GM12878 (cell line): ENCODE measurements around the gene ZNF534. TPM values are rescaled to one million over a fixed set of nuclear protein-coding genes. Genes with fewer than 3 reads are reported as not detected.
"Not testable (repeated sequence)": the region's sequence is repeated elsewhere in the genome, so short reads cannot be mapped to it uniquely, and the experiment has no call there.

ENCODE experiments used
- ATAC-seq: fragments of 200-7000 bp; cut with Tn5 transposase; 3 replicates; pipeline ENCODE4 v1.9.1; 2020; ENCODE audit warnings: mild to moderate bottlenecking, moderate library complexity
- BruUV-seq: library from RNA; stranded (reverse); fragments of 400-500 nt; replicated peaks from 2 replicates; lab custom pipeline; 2021; lab: Mats Ljungman, UMichigan
- CTCF ChIA-PET: fragments of 300-600 bp; sonication (Branson Sonifier 250); formaldehyde crosslinking; extraction: SDS; loops from one replicate; lab custom pipeline; 2021; ENCODE audit warnings: inconsistent platforms; lab: Yijun Ruan, JAX
- POLR2A ChIA-PET: fragments of 350-600 bp; formaldehyde crosslinking; extraction: SDS; loops from one replicate; lab custom pipeline; 2021; ENCODE audit warnings: inconsistent platforms; lab: Charles Lee
- RAD21 ChIA-PET: fragments of 300-600 bp; sonication (Branson Sonifier 250); formaldehyde crosslinking; loops from one replicate; lab custom pipeline; 2023; ENCODE audit warnings: antibody characterized with exemption; ENCODE audit not compliant: unreplicated experiment; lab: Charles Lee
- SMC1A ChIA-PET: fragments of 300-600 bp; sonication (Branson Sonifier 250); formaldehyde crosslinking; loops from one replicate; lab custom pipeline; 2023; ENCODE audit not compliant: unreplicated experiment, uncharacterized antibody; lab: Charles Lee
- DNase-seq: peaks from one replicate; pipeline ENCODE4 v3.0.0-alpha.2; 2011; ENCODE audit warnings: low read depth, low spot score
- FAIRE-seq: peaks from 3 replicates; lab custom pipeline; 2011; peaks lifted over from hg19 to GRCh38; lab: Jason Lieb, UNC
- H2AFZ ChIP-seq: 2 replicates; pipeline ENCODE4 v1.6.0; 2011; ENCODE audit warnings: low read depth, low read length, control low read depth; ENCODE audit not compliant: control insufficient read depth
- H3K27ac ChIP-seq: 2 replicates; pipeline ENCODE4 v1.5.1; 2011; ENCODE audit warnings: control low read depth; ENCODE audit not compliant: control insufficient read depth, insufficient read depth
- H3K27me3 ChIP-seq, 2 experiments: replicated peaks in 1 of 2; 2 replicates each; pipeline versions ENCODE4 v1.6.0 to v1.6.1; 2011; ENCODE audit warnings: low read length in 1 of 2; ENCODE audit not compliant: control insufficient read depth in 2 of 2, insufficient read depth in 2 of 2
- H3K36me3 ChIP-seq, 2 experiments: 2 replicates each; pipeline ENCODE4 v1.5.1; 2011; ENCODE audit warnings: low read length in 1 of 2; ENCODE audit not compliant: control insufficient read depth in 2 of 2, insufficient read depth in 2 of 2
- H3K4me1 ChIP-seq: 2 replicates; pipeline ENCODE4 v1.6.1; 2011; ENCODE audit warnings: mild to moderate bottlenecking, low read length, moderate library complexity, mixed read lengths; ENCODE audit not compliant: control insufficient read depth, insufficient read depth
- H3K4me2 ChIP-seq: 2 replicates; pipeline ENCODE4 v1.6.0; 2011; ENCODE audit warnings: control low read depth; ENCODE audit not compliant: control insufficient read depth, insufficient read depth
- H3K4me3 ChIP-seq: fragments of 200-600 bp; sonication (generic); 2 replicates; pipeline ENCODE4 v1.5.1; 2016
- H3K79me2 ChIP-seq: 2 replicates; pipeline ENCODE4 v1.6.0; 2011; ENCODE audit warnings: low read length; ENCODE audit not compliant: control insufficient read depth, insufficient read depth
- H3K9ac ChIP-seq: 2 replicates; pipeline ENCODE4 v1.8.0; 2011; ENCODE audit warnings: low read length, control low read depth, mixed read lengths; ENCODE audit not compliant: control insufficient read depth, insufficient read depth
- H3K9me3 ChIP-seq: replicated peaks from 3 replicates; pipeline ENCODE4 v1.5.1; 2011; ENCODE audit warnings: mild to moderate bottlenecking, low read length; ENCODE audit not compliant: control insufficient read depth, insufficient read depth
- H4K20me1 ChIP-seq: 2 replicates; pipeline ENCODE4 v1.6.0; 2011; ENCODE audit not compliant: control insufficient read depth, insufficient read depth
- SMC3 ChIP-seq: IDR thresholded peaks from 2 replicates; pipeline ENCODE4 v1.6.1; 2011; ENCODE audit warnings: low read length, improper control_type of control experiment, borderline replicate concordance
- ZNF274 ChIP-seq: IDR thresholded peaks from one replicate; pipeline ENCODE4 v1.8.0; 2011; ENCODE audit not compliant: insufficient read length, insufficient read depth
- WGBS: methylation state at CpG from one replicate; pipeline ENCODE4 v1.1.6; 2016; ENCODE audit warnings: low lambda C conversion rate; ENCODE audit not compliant: insufficient replicate concordance, insufficient coverage; ENCODE audit errors: missing lambda C conversion rate; 5-methylcytosine and 5-hydroxymethylcytosine counted together
- in situ Hi-C: fragments of 300-500 bp; cut with MboI; formaldehyde crosslinking; loops from 9 replicates; pipeline ENCODE4 v1.14.3; 2018; ENCODE audit warnings: mixed read lengths
- intact Hi-C: fragments of 100-400 bp; cut with micrococcal nuclease; formaldehyde crosslinking; loops from one replicate; pipeline ENCODE4 v1.14.2; 2022; ENCODE audit not compliant: unreplicated experiment
- polyA plus RNA-seq, 11 experiments: library from polyadenylated mRNA; depleted of rRNA in 4 of 11; unstranded in 6 of 11; stranded (reverse) in 5 of 11; fragments of >200 nt; fragmentation: Nextera tagmentation in 4 of 11; fragmentation: Illumina TruSeq in 1 of 11; extraction: Ambion mirVana in 4 of 11; extraction: Trizol in 1 of 11; gene quantifications; 1 replicate in 1 of 11; 2 replicates in 10 of 11; pipeline versions ENCODE4 v1.2.1 to v1.2.3, GENCODE V29; 2011 to 2016; ENCODE audit warnings: inconsistent platforms in 2 of 11, missing spikeins in 2 of 11, low read depth in 1 of 11
- total RNA-seq, 4 experiments: library from RNA; depleted of rRNA in 3 of 4; stranded (reverse); fragments of >200 nt in 3 of 4; fragmentation: Illumina TruSeq in 1 of 4; extraction: Trizol in 1 of 4; gene quantifications; 2 replicates each; pipeline versions ENCODE4 v1.2.1 to v1.2.3, GENCODE V29; 2013 to 2021

The ZNF534 gene
- total and polyA plus RNA-seq, 10 of the 15 experiments (the other 5 are each of a cell fraction or from before 2014, with no cell fraction given) = 0.39 to 0.79 TPM; not detected in 8

DNA sequence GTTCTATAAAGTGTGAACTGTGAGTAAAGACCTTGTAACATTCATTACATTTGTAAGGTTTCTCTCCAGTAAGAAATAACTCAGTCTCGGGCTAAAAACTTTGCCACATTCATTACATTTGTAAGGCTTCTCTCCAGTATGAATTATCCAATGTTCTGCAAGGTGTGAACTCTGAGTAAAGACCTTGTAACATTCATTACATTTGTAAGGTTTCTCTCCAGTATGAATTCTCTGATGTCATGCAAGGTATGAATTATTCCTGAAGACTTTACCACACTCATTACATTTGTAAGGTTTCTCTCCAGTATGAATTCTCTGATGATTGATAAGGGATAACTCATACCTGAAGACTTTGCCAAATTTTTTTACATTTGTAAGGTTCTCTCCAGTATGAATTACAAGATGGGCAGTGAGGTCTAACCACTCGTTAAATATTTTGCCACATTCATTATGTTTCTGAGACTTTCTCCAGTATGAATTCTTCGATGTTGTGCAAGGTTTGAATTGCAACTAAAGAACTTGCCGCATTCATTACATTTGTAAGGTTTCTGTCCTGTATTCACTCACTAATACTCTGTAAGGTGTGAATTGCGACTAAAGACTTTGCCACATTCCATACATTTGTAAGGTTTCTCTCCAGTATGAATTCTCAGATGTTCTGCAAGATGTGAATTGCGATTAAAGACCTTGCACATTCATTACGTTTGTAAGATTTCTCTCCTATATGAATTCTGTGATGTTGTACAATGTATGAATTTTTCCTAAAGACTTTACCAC lies 45.6 kb downstream of the ZNF534 start:
- Histone ChIP-seq H3K4me3 (no peak overlapping the region), H3K27ac (no peak overlapping the region), H3K4me1 (no peaks in the 10 kb centered on the region), H2AFZ (no peak overlapping the region), H3K36me3 (no peaks in the 10 kb centered on the region), H3K79me2 (no peaks in the 10 kb centered on the region), H3K27me3 (no peaks in the 10 kb centered on the region), H3K4me2 (no peak overlapping the region), H4K20me1 (no peaks in the 10 kb centered on the region), H3K9ac (no peak overlapping the region), H3K9me3 (peaks cover 10% of the 10 kb centered on the region; the same call in 2 of the 3 replicates)
- in situ Hi-C loops (no loop called here), intact Hi-C loops (no loop called here)
- CTCF ChIA-PET = no interaction called here
- POLR2A ChIA-PET = no interaction called here
- RAD21 ChIA-PET = no interaction called here
- no TSS peak for BruUV-seq
- SMC1A ChIA-PET = no interaction called here
- TF ChIP-seq SMC3 (no peak), ZNF274 (peak; percentile 80)
- WGBS = 33% methylated on average over 7 of the region's 7 CpGs
- FAIRE-seq (no peak), DNase-seq (no peak), ATAC-seq (no peak)

DNA sequence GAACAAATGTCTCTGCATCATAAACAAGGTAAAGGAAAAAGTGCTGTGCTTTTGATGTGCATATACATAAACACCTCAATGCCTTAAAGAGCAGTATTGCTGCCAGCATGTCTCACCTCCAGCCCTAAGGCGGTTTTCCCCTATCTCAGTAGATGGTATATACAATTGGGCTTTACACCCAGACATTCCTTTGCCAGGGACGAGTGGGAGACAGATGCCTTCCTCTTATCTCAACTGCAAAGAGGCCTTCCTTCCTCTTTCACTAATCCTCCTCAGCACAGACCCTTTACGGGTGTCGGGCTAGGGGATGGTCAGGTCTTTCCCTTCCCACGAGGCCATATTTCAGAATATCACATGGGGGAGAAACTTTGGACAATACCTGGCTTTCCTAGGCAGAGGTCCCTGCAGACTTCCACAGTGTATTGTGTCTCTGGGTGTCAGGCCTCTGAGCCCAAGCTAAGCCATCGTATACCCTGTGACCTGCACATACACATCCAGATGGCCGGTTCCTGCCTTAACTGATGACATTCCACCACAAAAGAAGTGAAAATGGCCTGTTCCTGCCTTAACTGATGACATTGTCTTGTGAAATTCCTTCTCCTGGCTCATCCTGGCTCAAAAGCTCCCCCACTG lies 55.3 kb downstream of the ZNF534 start:
- H3K36me3 ChIP-seq, CTCF ChIA-PET: not testable (repeated sequence)

GRCh38 chr19:52485064-52485463 lies 56.1 kb downstream of the ZNF534 start:
- SMC1A ChIA-PET, RAD21 ChIA-PET, FAIRE-seq, H3K9ac ChIP-seq, H3K4me2 ChIP-seq, in situ Hi-C loops, CTCF ChIA-PET, BruUV-seq, H3K4me3 ChIP-seq, H3K36me3 ChIP-seq, H3K79me2 ChIP-seq, H2AFZ ChIP-seq, POLR2A ChIA-PET, H4K20me1 ChIP-seq, H3K9me3 ChIP-seq, H3K4me1 ChIP-seq, H3K27me3 ChIP-seq, DNase-seq, intact Hi-C loops, H3K27ac ChIP-seq, ATAC-seq: not testable (repeated sequence)
- 30% methylated on average over 7 of the region's 7 CpGs for WGBS

More for the DNA sequence above, 55.3 kb downstream of the ZNF534 start:
- H3K27me3 ChIP-seq, ATAC-seq, H4K20me1 ChIP-seq, DNase-seq, BruUV-seq, SMC1A ChIA-PET, H3K27ac ChIP-seq, FAIRE-seq, H3K9ac ChIP-seq, H3K4me2 ChIP-seq, H2AFZ ChIP-seq, POLR2A ChIA-PET, intact Hi-C loops, in situ Hi-C loops, H3K4me3 ChIP-seq, H3K9me3 ChIP-seq, RAD21 ChIA-PET, H3K4me1 ChIP-seq, H3K79me2 ChIP-seq: not testable (repeated sequence)
- WGBS = 34% methylated on average over 7 of the region's 7 CpGs
